MM.1S (cell line): Measurements from ENCODE around the gene EP400.

Source experiments
- CTCF ChIP-seq: fragments of 300-600 bp; sonication (generic); IDR thresholded peaks from 2 replicates; pipeline ENCODE4 v1.5.1; 2016; ENCODE audit warnings: antibody characterized with exemption, low read length, mixed read lengths
- EZH2 ChIP-seq: fragments of 300-600 bp; sonication (generic); optimal IDR thresholded peaks from 2 replicates; pipeline ENCODE3; 2017; ENCODE audit warnings: low read depth, mild to moderate bottlenecking, antibody characterized with exemption, low read length, mixed read lengths
- EZH2phosphoT487 ChIP-seq: fragments of 300-600 bp; sonication (generic); IDR thresholded peaks from 2 replicates; pipeline ENCODE4 v1.6.1; 2018; ENCODE audit warnings: antibody characterized with exemption, low read length

GRCh38 chr12:132075714-132076553 lies 126.2 kb downstream of the EP400 start:
- TF ChIP-seq CTCF (no peak), EZH2 (no peak), EZH2phosphoT487 (no peak)
